ENCODE measurements around the gene COL9A2.

COL9A2 gene

DNA sequence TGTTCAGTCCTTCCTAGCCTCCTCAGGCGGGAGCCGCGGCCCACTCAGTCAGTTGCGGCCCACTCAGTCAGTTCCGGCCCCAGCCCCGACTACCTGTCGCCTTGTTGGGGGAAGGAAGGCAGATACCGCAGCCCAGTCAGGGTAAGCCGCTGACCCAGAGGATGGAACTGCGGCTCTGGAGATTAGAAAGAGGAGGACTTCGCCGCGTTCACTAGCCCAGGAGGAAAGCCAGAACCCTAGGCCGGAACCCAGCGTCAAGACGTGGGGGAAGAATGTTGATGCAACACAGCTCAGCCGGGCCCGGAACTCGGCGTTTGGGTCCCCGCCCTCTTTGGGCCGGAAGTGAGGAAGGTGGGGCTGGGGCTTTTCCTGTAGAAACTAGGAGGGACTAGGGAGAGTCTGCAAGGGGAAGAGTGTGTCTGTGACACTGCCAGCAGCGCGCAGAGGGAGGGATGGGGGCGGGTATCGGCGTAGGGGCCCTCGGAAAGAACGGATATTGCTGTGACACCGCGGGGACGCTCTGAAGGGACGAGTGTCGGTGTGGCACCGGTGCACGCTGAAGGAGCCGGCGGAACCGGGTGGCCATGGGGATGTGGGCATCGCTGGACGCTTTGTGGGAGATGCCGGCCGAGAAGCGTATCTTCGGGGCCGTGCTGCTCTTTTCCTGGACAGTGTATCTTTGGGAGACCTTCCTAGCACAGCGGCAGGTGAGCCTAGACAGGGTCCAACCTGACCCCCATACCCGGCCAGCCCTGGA is 59.2 kb downstream of the COL9A2 start, which contains the start of gene ZMPSTE24:
Gene ZMPSTE24, plus strand, starts transcription at position 549 of the 757 bp plus-strand sequence. Its CDS starts 36 bp downstream, at position 585.
- H3K27ac ChIP-seq (ENCODE audit: low read length), result peak within 1 kb of the TSS; percentile 92
- peak within 1 kb of the TSS; percentile 99 for H2AFZ ChIP-seq (ENCODE audit: low read depth, low read length)
- H4K20me1 ChIP-seq (ENCODE audit: insufficient read depth, low read length), result no peaks in the 10 kb centered on the region
- peaks cover 34% of the 10 kb centered on the region for H3K36me3 ChIP-seq (ENCODE audit: insufficient read depth, low read length)
- peaks cover 54% of the 10 kb centered on the region for H3K79me2 ChIP-seq (ENCODE audit: insufficient read depth, low read length)
- H3K9ac ChIP-seq (ENCODE audit: low read depth, low read length), result peak within 1 kb of the TSS; percentile 70
- peak; percentile 98 for ATAC-seq (ENCODE audit: insufficient read depth, low read depth)
- no peaks in the 10 kb centered on the region for H3K27me3 ChIP-seq (ENCODE audit: insufficient read depth, low read length, poor library complexity)
- no peaks in the 10 kb centered on the region for H3K9me3 ChIP-seq (ENCODE audit: insufficient read depth, low read length, severe bottlenecking)
- H3K4me2 ChIP-seq (ENCODE audit: insufficient read depth, low read length), result peak within 1 kb of the TSS; percentile 82
- no peak for TF ChIP-seq EZH2 (IDR thresholded peaks at IDR 0.05; ENCODE audit: borderline replicate concordance, low read depth, low read length, severe bottlenecking)
- TF ChIP-seq, protein P1, sequence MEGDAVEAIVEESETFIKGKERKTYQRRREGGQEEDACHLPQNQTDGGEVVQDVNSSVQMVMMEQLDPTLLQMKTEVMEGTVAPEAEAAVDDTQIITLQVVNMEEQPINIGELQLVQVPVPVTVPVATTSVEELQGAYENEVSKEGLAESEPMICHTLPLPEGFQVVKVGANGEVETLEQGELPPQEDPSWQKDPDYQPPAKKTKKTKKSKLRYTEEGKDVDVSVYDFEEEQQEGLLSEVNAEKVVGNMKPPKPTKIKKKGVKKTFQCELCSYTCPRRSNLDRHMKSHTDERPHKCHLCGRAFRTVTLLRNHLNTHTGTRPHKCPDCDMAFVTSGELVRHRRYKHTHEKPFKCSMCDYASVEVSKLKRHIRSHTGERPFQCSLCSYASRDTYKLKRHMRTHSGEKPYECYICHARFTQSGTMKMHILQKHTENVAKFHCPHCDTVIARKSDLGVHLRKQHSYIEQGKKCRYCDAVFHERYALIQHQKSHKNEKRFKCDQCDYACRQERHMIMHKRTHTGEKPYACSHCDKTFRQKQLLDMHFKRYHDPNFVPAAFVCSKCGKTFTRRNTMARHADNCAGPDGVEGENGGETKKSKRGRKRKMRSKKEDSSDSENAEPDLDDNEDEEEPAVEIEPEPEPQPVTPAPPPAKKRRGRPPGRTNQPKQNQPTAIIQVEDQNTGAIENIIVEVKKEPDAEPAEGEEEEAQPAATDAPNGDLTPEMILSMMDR (IDR thresholded peaks at IDR 0.05; ENCODE audit: borderline replicate concordance, extremely low read depth, low read length, poor library complexity, severe bottlenecking), result no peak
- DNase-seq, result peak; percentile 98
- H3K4me1 ChIP-seq (ENCODE audit: insufficient read depth, low read length), result peaks cover 42% of the 10 kb centered on the region
- peak within 1 kb of the TSS; percentile 94 to 98 for H3K4me3 ChIP-seq (ENCODE audit: low read depth in 1 of 2, low read length in 2 of 2)

DNA sequence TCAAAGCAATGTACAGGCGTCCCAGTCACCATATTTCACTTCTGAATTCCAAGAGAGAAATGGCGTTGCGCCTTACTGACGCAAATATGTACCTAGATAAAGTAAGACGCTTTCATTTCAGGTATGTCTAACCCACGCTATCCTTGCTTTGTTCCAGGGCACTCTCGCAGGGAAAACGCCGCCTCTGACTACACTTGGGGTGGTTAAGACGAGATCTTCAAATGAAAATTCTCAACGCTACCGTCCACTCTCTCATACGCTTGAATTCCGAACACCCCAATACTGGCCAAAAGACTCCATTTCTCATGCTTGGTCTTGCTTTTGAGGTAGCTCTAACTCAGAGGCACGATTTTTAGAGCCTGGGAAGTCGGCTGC is 59.8 kb downstream of the COL9A2 start:
- ATAC-seq (ENCODE audit: insufficient read depth, low read depth), result peak; percentile 5; the same call in 2 of the 3 replicates

DNA sequence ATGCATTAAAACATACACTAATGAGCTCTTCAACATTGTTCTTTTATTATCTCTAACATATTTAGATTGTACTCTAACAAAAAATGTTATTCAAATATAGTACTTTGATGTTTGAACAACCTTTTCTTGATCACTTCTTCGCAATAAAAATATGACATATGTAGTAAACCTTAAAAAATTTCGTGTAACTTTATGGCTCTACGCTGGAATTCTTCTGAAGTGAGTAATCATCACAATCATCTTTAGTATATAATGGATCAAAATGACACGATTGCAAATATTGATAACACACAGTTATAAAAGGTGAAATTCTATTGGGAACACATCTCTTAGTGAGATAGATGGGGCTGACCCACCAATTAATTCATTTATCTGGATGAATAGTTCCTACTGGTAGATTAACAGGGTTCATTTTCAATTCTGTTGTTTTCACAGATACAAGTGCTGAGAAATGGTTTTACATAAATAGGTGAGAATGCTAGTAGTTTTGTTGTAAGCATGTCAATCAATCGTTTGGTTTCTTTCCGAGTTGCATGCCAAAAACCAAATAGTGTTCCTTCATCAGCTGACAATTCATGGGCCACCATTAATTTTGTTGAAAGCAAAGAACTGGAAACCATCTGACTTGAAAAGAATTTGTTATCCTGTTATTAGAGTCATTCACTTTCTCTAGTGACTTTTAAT is 60.5 kb downstream of the COL9A2 start:
- Histone ChIP-seq H3K79me2 (ENCODE audit: insufficient read depth, low read length) (peaks cover 49% of the 10 kb centered on the region), H3K4me3 (ENCODE audit: low read depth in 1 of 2, low read length in 2 of 2) (peak overlapping the region; percentile 55 to 98), H3K4me1 (ENCODE audit: insufficient read depth, low read length) (peaks cover 38% of the 10 kb centered on the region), H3K9me3 (ENCODE audit: insufficient read depth, low read length, severe bottlenecking) (no peaks in the 10 kb centered on the region), H3K27me3 (ENCODE audit: insufficient read depth, low read length, poor library complexity) (no peaks in the 10 kb centered on the region), H3K27ac (ENCODE audit: low read length) (peak overlapping the region; percentile 92; the same call in 1 of the 2 replicates), H3K4me2 (ENCODE audit: insufficient read depth, low read length) (peak overlapping the region; percentile 62), H2AFZ (ENCODE audit: low read depth, low read length) (no peak overlapping the region), H4K20me1 (ENCODE audit: insufficient read depth, low read length) (no peaks in the 10 kb centered on the region), H3K9ac (ENCODE audit: low read depth, low read length) (peak overlapping the region; percentile 70), H3K36me3 (ENCODE audit: insufficient read depth, low read length) (peaks cover 23% of the 10 kb centered on the region)
- no peak for TF ChIP-seq EZH2 (IDR thresholded peaks at IDR 0.05; ENCODE audit: borderline replicate concordance, low read depth, low read length, severe bottlenecking)
- TF ChIP-seq, protein P1 (IDR thresholded peaks at IDR 0.05; ENCODE audit: borderline replicate concordance, extremely low read depth, low read length, poor library complexity, severe bottlenecking), result no peak
- DNase-seq (no peak), ATAC-seq (ENCODE audit: insufficient read depth, low read depth) (no peak)

More for the DNA sequence above, 59.8 kb downstream of the COL9A2 start:
- H3K4me3 ChIP-seq (ENCODE audit: low read depth in 1 of 2, low read length in 2 of 2), result peak overlapping the region; percentile 55 to 98
- DNase-seq, result no peak
- peak overlapping the region; percentile 70 for H3K9ac ChIP-seq (ENCODE audit: low read depth, low read length)
- H3K4me1 ChIP-seq (ENCODE audit: insufficient read depth, low read length), result peaks cover 38% of the 10 kb centered on the region
- H2AFZ ChIP-seq (ENCODE audit: low read depth, low read length), result peak overlapping the region; percentile 88
- H3K9me3 ChIP-seq (ENCODE audit: insufficient read depth, low read length, severe bottlenecking), result no peaks in the 10 kb centered on the region
- H3K27ac ChIP-seq (ENCODE audit: low read length), result peak overlapping the region; percentile 92
- H3K79me2 ChIP-seq (ENCODE audit: insufficient read depth, low read length), result peaks cover 49% of the 10 kb centered on the region
- H4K20me1 ChIP-seq (ENCODE audit: insufficient read depth, low read length), result no peaks in the 10 kb centered on the region
- peaks cover 29% of the 10 kb centered on the region for H3K36me3 ChIP-seq (ENCODE audit: insufficient read depth, low read length)
- H3K4me2 ChIP-seq (ENCODE audit: insufficient read depth, low read length), result peak overlapping the region; percentile 62
- no peaks in the 10 kb centered on the region for H3K27me3 ChIP-seq (ENCODE audit: insufficient read depth, low read length, poor library complexity)
- TF ChIP-seq EZH2 (IDR thresholded peaks at IDR 0.05; ENCODE audit: borderline replicate concordance, low read depth, low read length, severe bottlenecking), result no peak
- TF ChIP-seq, protein P1 (IDR thresholded peaks at IDR 0.05; ENCODE audit: borderline replicate concordance, extremely low read depth, low read length, poor library complexity, severe bottlenecking), result no peak
